ENCODE measurements around the gene SPRN.
A peak's percentile ranks its signal among the peaks of the same experiment; 100 is the strongest.

SPRN gene

DNA sequence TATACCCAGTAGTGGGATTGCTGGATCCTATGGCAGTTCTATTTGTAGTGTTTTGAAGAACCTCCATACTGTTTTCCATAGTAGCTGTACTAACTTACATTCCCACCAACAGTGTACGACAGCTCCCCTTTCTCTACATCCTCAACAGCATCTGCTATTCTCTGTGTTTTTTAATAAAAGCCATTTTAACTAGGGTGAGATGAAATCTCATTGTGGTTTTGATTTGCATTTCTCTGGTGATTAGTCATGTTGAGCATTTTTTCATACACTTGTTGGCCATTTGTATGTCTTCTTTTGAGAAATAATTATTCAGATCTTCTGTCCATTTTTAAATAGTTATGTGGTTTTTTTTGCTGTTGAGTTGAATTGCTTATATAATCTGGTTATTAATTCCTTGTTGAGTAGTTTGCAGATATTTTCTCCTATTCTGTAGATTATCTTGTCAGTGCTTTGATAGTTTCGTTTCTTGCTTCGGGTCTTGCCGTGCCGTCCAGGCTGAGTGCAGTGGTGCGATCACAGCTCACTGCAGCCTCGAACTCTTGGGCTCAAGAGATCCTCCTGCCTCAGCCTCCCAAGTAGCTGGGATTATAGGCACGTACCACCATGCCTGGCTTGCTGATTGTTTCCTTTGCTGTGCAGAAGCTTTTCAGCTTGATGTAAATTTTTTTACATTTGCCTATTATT lies 18.4 kb downstream of the SPRN start:
- DNase-seq (ENCODE audit: low read depth in 2 of 2): no peak

DNA sequence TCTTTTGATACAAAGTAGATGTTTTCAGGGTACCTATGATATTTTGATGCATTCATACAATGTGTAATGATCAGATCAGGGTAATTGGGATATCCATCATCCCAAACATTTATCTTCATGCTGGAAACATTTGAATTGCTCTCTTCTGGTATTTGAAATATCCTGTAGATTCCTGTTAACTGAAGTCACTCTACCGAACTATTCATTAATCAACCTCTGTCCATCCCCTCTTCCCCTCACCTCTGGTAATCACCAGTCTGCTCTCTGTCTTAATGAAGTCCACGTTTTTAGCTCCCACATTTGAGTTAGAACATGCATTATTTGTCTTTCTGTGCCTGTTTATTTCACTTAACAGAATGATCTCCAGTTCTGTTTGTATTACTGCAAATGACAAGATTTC lies 19.2 kb downstream of the SPRN start:
- no peak for DNase-seq (ENCODE audit: low read depth in 2 of 2)

DNA sequence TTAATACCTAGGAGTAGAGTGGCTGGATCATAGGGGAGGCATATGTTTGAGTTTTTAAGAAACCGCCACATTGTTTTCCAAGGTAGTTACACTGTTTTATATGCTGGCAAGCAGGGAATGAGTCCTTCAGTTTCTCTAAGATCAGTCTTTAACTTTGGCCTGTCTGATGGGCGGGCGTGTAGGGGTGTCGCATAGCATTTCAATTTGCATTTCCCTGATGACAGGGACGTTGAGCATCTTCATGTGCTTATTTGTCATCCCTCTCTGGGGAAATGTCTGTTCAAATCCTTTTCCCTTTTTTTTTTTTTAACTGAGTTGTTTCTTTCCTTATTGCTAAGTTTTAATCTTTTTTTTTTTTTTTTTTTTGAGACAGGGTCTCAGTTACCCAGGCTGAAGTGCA lies 20.6 kb downstream of the SPRN start:
- no peak for DNase-seq (ENCODE audit: low read depth in 2 of 2)

DNA sequence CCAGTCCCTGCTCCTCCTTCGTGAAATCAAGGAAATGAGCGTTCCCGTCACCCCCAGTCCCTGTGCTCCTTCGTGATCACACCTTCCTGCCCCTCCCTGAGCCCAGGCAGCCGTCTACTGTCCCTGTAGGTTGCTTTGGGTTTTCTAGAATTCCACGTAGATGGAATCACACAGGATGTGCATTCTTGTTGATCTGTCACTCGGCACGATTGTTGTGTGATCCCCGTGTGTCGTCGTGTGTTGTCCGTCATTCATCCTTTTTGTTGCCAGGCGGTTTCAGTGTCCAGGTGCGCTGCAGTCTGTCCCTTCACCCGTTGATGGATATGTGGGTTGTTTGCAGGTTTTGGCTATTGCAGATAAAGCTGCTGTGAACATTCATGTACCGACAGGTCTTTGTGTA lies 21.1 kb downstream of the SPRN start:
- DNase-seq (ENCODE audit: low read depth in 2 of 2): no peak

DNA sequence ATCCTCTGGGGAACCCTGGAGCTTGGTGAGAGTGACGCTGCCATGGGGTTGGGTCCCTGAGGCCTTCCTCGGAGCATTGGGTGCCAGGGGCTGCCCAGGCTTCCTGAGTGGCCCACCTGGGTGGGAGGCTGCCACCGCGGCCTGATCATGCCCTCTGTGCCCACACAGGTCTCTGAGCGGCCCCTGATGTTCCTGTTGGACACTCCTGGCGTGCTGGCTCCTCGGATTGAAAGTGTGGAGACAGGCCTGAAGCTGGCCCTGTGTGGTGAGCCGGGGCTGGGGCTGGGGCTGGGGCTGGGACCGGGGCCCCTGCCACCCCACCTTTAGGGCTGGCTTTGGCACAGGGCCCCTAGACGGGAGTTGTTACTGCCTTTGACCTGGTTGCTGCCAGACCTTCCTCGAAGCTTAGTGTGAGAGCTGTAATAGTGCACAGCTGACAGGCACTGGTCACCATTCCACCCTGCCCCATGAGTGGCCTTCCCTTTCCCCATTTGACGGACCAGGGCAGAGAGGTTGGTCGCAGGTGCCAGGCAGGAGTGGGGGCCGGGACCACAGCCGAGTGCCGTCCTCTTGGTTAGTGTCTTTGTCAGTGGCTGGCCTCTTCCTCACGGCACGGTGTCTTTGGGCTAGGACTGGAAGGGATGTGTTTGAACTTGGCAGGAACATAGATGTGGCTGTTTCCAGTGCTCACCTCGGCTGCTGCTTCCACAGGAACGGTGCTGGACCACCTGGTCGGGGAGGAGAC lies 22.3 kb downstream of the SPRN start:
- DNase-seq (ENCODE audit: low read depth in 2 of 2): no peak

DNA sequence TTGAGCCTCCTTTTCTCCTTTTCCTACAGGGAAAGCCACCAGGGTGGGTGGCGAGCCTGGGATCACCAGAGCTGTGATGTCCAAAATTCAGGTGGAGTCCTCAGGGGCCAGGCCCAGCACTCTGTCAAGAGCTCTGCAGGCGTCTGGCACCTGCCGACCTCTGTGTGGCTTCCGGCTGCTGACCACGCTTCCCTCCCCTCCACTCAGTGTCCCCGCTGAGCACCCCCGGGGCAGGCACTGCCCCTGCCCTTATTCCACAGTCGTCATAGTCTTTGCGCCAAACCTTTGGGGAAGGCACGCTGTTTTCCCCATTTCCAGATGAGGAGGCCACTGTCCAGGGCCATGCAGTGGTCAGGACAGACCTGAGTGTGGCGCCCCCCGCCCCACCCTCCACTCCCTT lies 22.9 kb downstream of the SPRN start:
- DNase-seq (ENCODE audit: low read depth in 2 of 2): no peak

DNA sequence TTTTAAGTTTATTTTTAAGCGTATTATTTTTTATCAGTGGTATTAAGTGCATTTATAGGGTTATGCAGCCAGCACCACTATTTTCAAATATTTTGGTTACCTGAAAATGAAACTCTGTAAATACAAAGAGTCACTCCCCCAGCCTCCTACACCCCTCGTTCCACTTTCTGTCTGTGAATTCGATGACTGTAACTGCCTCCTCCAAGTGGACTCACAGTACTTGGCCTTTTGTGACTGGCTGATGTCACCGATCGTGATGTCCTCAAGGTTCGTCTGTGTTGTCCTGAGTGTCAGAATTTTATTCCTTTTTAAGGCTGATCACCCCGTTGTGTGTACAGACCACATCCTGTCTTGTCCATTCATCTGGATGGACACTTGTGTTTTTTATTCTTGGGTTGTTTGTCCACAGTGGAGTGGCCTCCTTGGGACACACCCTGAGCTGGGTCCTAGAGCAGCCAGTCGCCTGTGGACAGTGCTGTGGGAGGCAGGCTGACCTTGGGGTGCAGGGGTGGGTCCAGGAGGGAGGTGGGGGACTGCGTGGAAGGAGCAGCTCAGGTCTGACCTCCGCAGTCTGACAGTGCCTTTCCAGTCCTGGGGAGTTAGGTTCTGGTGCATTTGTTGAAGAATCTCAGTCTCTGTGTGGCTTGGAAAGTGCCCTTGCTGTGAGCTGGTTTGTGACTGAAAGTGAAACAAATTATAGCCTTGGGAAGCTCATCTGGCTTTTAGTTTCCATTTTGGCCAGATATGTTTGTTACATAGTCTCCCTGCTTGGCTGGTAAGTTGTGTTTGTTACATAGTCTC lies 23.6 kb downstream of the SPRN start:
- DNase-seq (ENCODE audit: low read depth in 2 of 2): no peak

DNA sequence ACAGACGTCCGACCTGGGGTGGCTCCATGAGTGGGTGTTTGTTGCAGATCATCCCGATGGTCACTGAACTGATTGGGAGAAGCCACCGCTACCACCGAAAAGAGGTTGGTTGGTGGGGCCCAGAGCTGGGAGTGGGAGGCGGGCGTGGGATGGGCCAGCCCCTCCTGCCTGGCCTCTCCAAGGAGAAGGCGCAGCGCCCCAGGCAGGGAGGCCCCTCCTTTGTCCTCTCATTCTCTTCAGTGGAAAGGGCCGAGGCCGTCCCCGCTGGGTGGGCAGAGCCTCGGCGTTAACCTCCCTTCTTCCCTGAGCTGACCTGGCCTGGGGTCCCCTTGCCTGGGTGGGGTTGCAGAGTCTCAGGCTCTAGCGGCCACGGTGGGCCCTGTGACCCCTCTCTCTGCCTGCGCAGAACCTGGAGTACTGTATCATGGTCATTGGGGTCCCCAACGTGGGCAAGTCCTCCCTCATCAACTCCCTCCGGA lies 25.3 kb downstream of the SPRN start:
- no peak for DNase-seq (ENCODE audit: low read depth in 2 of 2)

DNA sequence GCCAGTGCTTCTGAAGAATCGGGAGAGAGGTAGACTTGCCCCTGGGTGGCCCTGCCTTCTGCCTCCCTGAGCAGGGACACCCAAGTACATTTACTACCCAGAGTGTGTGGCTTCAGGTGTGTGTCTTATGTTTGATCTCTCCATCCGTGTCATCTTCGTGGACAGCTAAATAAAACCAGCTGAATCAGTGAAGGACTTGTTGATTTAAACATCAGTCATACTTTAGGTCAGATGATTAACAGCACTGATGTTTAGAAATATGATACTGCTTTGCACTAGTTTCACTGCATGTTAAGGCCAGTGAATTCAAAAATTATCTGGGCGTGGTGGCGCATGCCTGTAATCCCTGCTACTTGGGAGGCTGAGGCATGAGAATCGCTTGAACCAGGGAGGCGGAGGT lies 26.5 kb downstream of the SPRN start:
- no peak for DNase-seq (ENCODE audit: low read depth in 2 of 2)

DNA sequence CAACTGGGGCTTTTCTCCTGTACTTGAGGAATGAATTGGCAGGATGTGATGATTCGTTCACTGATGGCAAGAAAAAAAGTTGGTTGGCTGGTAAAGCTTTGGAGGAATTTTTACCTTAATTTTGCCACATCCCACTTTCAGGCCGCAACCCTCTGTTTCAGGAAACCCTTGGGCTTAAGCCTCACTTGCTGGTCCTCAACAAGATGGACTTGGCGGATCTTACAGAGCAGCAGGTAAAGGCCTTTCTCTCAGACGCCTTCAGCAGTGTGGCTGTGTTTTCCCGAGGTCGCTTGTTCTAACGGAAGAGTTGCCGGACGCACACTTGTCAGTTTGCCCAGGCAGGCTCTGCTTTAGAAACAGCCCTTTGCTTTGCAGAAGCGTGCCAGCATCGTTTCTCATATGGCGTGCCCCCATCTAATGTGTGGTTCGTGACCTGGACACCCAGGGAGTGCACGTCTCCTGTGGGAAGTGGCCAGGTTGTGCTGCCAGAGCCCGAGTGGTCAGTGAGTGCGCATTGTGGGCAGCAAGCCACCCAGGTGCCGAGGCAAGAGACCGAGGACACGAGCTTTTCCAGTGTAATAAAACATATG lies 28.3 kb downstream of the SPRN start:
- DNase-seq (ENCODE audit: low read depth in 2 of 2): no peak

DNA sequence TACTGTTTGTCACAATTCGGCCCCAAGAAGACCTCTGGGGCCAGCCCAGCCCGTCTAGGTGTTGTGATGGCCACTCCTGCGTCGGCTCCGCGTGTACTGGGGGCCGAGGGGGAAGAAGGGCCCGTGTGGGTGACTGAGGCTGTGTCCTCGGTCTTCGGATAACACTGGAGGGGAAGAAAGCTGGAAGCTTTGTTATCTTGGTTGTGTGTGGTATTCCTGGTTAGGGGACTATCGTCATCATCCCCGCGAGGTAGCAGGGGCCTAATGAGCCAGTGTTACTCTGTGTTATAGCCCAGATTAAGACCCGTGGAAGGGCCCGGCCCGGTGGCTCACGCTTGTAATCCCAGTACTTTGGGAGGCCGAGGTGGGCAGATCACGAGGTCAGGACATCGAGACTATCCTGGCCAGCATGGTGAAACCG lies 29.6 kb downstream of the SPRN start:
- no peak for DNase-seq (ENCODE audit: low read depth in 2 of 2)

DNA sequence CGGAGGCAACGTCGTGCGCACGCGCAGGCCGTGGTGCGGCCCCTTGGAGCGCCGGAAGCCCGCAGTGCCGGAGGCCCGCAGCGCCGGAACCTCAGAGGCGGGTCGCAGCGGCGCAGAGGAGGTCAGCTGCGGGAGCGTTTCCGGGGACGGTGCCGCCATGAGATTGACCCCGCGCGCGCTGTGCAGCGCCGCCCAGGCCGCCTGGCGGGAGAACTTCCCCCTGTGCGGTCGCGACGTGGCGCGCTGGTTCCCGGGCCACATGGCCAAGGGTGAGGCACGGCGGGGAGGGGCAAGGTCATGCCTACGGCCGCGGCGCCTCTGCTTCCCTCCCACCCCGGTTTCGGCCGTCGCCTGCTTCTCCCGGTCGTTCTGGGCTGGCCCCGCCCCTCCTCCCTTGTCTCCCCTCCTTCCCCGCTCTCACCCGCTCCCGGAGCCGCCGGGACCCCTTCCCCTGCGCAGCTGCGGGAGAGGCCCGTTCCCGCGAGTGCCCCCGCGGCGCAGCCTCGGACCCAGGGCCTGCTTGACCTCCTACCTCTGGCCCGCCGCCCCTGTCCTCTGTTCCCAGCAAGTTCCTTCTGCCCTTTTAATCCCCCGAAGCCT lies 30.3 kb downstream of the SPRN start, which contains the start of gene MTG1:
Gene MTG1, plus strand, starts transcription at position 94 of the 600 bp plus-strand sequence. Its CDS starts 64 bp downstream, at position 158.
- peak; percentile 88 to 93 for DNase-seq (ENCODE audit: low read depth in 2 of 2)

DNA sequence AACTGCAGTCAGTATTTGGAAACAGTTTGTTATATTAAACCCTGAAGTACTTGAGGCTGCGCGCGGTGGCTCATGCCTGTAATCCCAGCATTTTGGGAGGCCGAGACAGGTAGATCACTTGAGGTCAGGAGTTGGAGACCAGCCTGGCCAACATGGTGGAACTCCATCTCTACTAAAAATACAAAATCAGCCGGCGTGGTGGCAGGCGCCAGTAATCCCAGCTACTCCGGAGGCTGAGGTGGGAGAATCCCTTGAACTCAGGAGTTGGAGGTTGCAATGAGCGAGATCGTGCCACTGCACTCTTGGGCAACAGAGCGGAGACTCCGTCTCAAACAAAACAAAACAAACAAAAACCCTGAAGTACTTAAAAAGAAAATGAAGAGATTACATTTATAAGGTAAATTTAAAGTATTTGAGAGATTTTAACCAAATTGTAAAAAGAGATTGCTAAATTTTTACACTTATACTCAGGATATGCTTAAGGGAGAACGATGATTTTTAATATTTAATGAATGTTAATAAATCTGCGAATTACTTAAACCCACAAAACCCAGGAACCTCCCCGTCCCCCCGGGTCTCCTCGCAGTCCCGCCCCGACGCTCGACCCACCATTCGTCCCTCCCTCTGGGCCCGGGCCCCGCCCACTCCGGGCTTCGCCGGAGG lies 30.9 kb downstream of the SPRN start:
- DNase-seq (ENCODE audit: low read depth in 2 of 2): no peak

DNA sequence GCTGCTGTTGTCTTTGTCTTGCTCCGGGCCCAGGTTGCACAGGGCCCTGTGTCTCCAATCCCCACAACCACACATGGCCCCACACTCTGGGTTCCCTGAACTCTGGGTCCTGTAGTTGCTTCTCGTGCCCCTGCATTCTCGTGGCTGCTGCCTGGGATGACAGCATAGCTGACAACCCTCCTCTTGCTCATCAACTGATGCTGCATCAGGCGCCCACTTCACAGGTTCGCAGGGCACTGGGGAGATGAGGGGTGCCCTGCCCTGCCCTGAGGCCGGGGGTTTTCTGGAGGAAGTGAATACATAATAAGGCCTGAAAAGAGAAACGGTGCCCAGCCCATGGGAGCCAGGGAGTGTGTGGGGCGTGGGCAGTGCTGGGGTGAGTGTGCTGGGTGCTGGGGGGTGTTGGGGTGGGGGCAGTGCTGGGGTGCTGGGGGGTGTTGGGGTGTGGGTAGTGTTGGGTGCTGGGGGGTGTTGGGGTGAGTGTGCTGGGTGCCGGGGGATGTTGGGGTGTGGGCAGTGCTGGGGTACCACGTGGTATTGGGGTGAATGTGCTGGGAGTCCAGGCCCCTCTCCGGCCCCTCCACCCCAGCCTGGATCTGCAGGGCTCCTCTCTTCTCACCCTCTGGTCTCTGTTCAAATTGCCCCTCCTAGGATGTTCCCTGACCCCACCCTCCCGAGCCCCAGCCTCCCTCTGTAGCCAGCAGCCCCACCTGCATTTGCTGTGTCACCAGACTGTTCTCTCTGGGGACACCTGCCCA lies 32.5 kb downstream of the SPRN start:
- peak in 1 of 2 donors; percentile 26 for DNase-seq (ENCODE audit: low read depth in 2 of 2)

DNA sequence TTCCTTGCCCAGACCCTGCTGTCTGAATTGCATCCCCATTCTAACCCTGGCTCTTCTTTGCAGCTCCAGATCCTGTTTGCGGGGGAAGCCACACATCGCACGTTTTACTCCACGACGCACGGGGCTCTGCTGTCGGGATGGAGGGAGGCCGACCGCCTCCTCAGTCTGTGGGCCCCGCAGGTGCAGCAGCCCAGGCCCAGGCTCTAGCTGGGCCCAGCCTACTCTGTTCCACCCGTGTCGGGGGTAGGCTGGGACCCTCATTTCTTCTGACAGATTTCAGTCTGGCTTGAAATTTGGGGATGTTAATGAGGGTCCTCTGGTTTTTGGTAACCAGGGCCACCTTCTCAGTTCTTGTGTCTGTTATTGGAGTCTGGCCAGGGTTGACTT lies 33.2 kb downstream of the SPRN start:
- DNase-seq (ENCODE audit: low read depth in 2 of 2): no peak

DNA sequence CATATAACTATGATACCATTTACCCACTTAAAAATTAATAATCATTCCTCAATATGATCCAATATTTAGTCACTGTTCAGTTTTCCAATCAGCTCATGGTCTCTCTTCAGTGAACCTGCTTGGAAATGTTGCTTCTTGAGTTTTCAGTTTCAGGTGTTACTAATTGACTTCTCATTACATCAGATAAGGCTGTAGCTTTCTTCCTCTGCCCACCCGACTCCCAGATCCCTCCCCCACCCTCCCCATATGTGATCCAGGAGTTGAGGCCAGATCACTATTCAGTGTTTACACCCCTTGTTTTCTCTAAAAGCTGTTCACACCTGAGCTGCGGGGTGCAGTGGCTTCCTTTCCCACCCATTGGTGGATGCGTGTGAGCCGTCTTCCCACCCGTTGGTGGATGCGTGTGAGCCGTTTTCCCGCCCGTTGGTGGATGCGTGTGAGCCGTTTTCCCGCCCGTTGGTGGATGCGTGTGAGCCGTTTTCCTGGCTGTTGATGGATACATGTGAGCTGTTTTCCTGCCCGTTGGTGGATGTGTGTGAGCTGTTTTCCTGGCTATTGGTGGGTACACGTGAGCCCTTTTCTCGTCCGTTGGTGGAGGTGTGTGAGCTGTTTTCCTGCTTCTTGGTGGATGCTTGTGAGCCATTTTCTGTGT lies 33.7 kb downstream of the SPRN start:
- no peak for DNase-seq (ENCODE audit: low read depth in 2 of 2)

DNA sequence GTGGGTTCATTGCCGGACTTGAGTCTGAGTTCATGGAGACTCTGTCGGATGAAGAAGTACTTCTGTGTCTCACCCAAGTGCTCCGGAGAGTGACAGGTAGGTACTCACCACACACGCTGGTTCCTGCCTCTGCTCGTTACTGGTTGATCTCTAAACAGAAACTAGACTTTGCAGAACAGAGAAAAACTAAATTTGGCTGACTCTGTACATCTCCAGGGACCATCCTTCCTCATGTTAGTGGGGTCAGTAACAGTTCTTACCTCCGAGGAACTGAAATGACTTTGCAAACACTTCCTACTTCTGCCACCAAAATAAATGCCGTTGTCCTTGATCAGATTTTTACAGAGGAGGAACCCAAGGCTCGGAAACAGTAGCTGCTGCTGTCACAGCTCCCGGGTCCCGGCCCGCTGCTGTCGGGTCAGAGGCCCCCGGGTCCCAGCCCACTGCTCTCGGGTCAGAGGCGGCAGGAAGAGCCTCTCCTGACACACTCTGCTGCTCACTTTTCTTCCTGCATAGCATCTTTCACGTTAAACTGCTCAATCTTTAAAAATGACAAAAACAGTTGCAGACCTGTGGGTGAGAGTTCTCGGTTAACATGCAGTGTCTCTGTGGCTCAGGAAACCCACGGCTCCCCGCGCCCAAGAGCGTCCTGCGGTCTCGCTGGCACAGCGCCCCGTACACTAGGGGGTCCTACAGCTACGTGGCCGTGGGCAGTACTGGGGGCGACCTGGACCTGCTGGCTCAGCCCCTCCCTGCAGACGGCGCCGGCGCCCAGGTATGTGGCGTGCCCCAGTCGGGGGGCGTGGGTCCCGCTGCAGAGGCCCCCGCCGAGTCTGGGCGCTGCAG lies 35.2 kb downstream of the SPRN start:
- DNase-seq (ENCODE audit: low read depth in 2 of 2): no peak

DNA sequence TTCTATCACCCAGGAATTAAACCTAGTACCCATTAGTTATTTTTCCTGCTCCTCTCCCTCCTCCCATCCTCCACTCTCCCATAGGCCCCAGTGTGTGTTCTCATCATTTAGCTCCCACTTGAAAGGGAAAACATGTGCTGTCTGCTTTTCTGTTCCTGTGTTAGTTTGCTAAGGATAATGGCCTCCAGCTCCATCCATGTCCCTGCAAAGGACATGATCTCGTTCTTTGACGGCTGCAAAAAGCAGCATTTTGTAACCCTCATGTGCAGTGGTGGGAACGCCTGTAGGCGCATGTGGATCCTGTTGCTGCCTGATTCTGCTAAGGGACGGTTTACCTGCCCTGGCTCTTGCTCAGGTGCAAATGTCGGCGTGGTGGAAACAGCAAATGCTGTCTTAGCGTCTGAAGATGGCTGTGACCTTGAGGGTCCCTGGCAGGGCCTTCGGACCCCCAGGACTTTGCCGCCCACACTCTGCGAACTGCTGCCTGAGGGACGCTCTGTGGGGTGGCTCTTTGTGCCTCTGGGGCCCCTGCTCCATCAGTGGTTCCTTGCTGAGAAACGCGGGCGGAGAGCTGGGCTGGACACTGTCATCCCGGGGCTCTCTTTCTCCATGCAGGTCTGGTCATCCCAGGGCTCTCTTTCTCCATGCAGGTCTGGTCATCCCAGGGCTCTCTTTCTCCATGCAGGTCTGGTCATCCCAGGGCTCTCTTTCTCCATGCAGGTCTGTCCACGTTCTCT lies 36.0 kb downstream of the SPRN start:
- DNase-seq (ENCODE audit: low read depth in 2 of 2): no peak

Measured in stimulated activated CD4-positive, alpha-beta T cell treated with anti-CD3 and anti-CD28 coated beads, Interleukin-15, amount 100 ng/mL, for 48 hours (primary cell).